Right renal pelvis (tissue), 4 donors: ENCODE measurements around the gene CYSTM1. TPM values are rescaled to one million over a fixed set of nuclear protein-coding genes. Genes with fewer than 3 reads are reported as not detected.

Experiments used
- DNase-seq, 4 donors: peaks; one replicate each; pipeline ENCODE4 v3.0.0-alpha.2; 2013; ENCODE audit warnings: low read depth in 4 of 4, low spot score in 3 of 4, missing footprints in 1 of 4
- polyA plus RNA-seq, 4 donors: library from polyadenylated mRNA; unstranded; fragments of 120-200 nt; gene quantifications; one replicate each; pipeline ENCODE4 v1.2.1, GENCODE V29; 2013; ENCODE audit not compliant: insufficient read length in 4 of 4

Gene CYSTM1
- polyA plus RNA-seq, 4 donors = 63.5 to 84.3 (median 78.1) TPM

- no peak for DNase-seq
Measured at GRCh38 chr5:140286424-140286823, 111.4 kb downstream of the CYSTM1 start.

GRCh38 chr5:140287801-140288521 is 113.0 kb downstream of the CYSTM1 start:
- no peak for DNase-seq

- DNase-seq = no peak
Measured at GRCh38 chr5:140292212-140293036, 117.4 kb downstream of the CYSTM1 start.

Other genes starting within 250 kb of the CYSTM1 start
- gene NRG2, start 131.9 kb upstream of the CYSTM1 start, polyA plus RNA-seq = 1 to 10 TPM; 1.3 to 1.6 (median 1.3) TPM
- gene PURA, start 61.1 kb upstream of the CYSTM1 start, polyA plus RNA-seq = 10 to 100 TPM; 14.3 to 15.3 (median 14.3) TPM
- 1 to 10 TPM; 6.8 to 9.6 (median 7.5) TPM for gene IGIP, start 49.3 kb upstream of the CYSTM1 start, polyA plus RNA-seq
- gene PFDN1, start 127.9 kb downstream of the CYSTM1 start, polyA plus RNA-seq = 100 to 1,000 TPM in 3 of 4 donors, 10 to 100 TPM in 1; 89.3 to 109 (median 104) TPM
- gene HBEGF, start 171.4 kb downstream of the CYSTM1 start, polyA plus RNA-seq = 10 to 100 TPM; 10.7 to 12.4 (median 11.0) TPM
- 10 to 100 TPM; 17.6 to 36.2 (median 19.8) TPM for gene SLC4A9, start 185.0 kb downstream of the CYSTM1 start, polyA plus RNA-seq
- 100 to 1,000 TPM; 101 to 115 (median 108) TPM for gene ANKHD1, start 226.6 kb downstream of the CYSTM1 start, polyA plus RNA-seq